ENCODE measurements around the gene PIP5K1C. TPM values are rescaled to one million over a fixed set of nuclear protein-coding genes. Genes with fewer than 3 reads are reported as not detected.

Gene PIP5K1C
- total RNA-seq, 1 experiment from 2014 or later, result 26.9 TPM

GRCh38 chr19:3634496-3635045 lies 65.7 kb downstream of the PIP5K1C start (continued):
- TF ChIP-seq REST (IDR thresholded peaks at IDR 0.05; ENCODE audit: low read depth) (no peak), SP1 (IDR thresholded peaks at IDR 0.05; ENCODE audit: low read depth) (no peak)

DNA sequence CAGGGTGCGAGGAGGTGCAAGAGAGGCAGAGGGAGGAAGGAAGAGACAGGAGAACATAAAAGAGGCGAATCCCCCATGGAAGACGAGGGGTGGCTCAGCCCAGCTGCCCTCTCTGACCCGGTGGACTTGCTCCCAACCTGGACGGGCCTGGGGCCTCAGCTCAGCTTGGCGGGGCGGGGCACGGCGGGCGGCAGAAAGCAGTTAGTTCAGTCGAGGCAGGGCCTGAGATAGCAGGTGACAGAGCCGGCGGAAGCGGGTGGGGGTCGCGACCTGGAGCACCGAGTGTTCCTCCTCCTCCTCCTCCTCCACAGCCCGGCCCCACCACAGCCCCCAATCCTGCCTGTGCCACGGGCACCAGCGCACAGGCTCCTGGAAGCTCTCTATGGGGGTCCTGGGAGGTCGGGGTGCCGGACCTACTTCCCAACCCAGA lies 66.7 kb downstream of the PIP5K1C start:
- Histone ChIP-seq H2AFZ (ENCODE audit: low read depth, low read length, poor library complexity, severe bottlenecking) (no peak overlapping the region), H3K36me3 (ENCODE audit: control insufficient read depth in 1 of 2, insufficient read depth in 2 of 2, low read length in 2 of 2) (no peaks in the 10 kb centered on the region; a peak in 1 of 4 replicates), H3K9ac (ENCODE audit: low read length) (no peak overlapping the region), H3K9me3 (ENCODE audit: control insufficient read depth in 1 of 2, insufficient read depth in 1 of 2, low read depth in 1 of 2, low read length in 2 of 2) (no peaks in the 10 kb centered on the region), H3K4me1 (ENCODE audit: control insufficient read depth in 1 of 2, insufficient read depth in 2 of 2, low read length in 2 of 2) (no peaks in the 10 kb centered on the region), H4K20me1 (ENCODE audit: insufficient read depth) (no peaks in the 10 kb centered on the region), H3K4me2 (ENCODE audit: low read length) (no peak overlapping the region), H3K79me2 (ENCODE audit: insufficient read depth, low read length) (no peaks in the 10 kb centered on the region), H3K4me3 (replicated peaks in 1 of 2; ENCODE audit: low read depth in 1 of 2, low read length in 2 of 2) (no peak overlapping the region), H3K27ac (ENCODE audit: low read depth, low read length) (no peak overlapping the region), H3K27me3 (ENCODE audit: insufficient read depth, low read length) (no peaks in the 10 kb centered on the region), H3K9me2 (ENCODE audit: insufficient read depth) (no peaks in the 10 kb centered on the region)
- POLR2A ChIA-PET, result no interaction called here
- no TSS peak for BruUV-seq (replicated peaks)
- CTCF ChIA-PET, result no interaction called here
- RAD21 ChIA-PET (ENCODE audit: low non-redundant PET in 1 of 2, low total read pairs in 2 of 2, uncharacterized antibody in 2 of 2, unreplicated experiment in 2 of 2), result no interaction called here
- ATAC-seq (no peak), DNase-seq (ENCODE audit: low read depth, low spot score) (no peak)
- intact Hi-C loops (cut with micrococcal nuclease), result no loop called here
- TF ChIP-seq CEBPB (IDR thresholded peaks at IDR 0.05; ENCODE audit: low read depth) (no peak), YY1 (IDR thresholded peaks at IDR 0.05; ENCODE audit: extremely low read depth, insufficient replicate concordance, low read depth, low read length) (no peak), EGR1 (IDR thresholded peaks at IDR 0.05; ENCODE audit: low read depth) (no peak), POLR2A (IDR thresholded peaks at IDR 0.05; ENCODE audit: borderline replicate concordance, extremely low read depth, insufficient read depth, insufficient read length) (no peak), MAX (IDR thresholded peaks at IDR 0.05) (no peak), JUND (IDR thresholded peaks at IDR 0.05) (no peak), ATF3 (IDR thresholded peaks at IDR 0.05) (no peak), FOSL1 (IDR thresholded peaks at IDR 0.05; ENCODE audit: low read depth) (no peak)
